GOT3 (cell line): ENCODE data around the gene CCDC187.

Experiments
- DNase-seq: peaks from one replicate; lab custom pipeline; 2025; ENCODE audit warnings: mixed read lengths; lab: John Stamatoyannopoulos, UW

The CCDC187 gene

DNA sequence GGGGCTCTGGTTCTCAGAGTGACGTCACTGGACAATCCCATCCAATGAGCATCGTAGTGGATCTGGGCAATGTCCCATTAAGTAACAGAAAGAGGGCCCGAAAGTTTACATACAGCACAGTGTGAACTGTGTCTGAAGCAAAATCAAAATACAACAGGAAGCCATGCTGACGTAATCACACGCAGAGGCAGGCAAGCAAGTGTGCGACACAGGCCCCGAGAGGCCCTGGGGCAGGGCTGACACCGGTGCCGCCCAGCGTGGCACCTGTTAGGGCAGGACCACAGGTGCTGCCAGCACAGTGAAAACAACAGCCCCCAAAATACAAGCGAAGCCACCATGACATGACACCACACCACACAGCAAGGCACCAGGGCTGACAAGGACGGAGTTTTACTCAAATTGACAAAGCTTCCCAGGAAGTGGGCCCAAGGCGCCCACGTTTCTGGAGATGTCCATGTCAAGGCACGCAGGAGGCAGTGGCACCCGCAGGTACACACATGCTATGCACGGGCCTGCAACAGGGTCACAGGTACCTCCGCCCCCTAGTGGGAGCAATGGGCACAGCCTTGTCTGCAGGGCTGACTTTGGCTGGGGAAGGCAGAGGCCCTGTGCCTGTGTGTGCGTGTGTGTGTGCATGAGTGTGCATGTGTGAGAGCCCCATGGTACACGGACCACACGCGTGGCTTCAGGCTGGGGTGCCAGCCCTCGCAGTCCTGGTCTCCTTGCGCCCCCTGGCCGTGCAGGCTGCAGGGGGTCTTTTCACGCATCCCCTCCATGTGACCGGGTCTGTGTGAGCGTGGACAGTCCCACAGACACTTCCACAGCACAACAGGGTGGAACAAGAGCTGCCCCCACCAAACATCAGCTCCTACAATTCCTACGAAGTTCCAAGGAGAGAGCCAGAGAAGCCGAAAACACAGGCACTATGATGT is 77.9 kb downstream of the CCDC187 start:
- no peak for DNase-seq

DNA sequence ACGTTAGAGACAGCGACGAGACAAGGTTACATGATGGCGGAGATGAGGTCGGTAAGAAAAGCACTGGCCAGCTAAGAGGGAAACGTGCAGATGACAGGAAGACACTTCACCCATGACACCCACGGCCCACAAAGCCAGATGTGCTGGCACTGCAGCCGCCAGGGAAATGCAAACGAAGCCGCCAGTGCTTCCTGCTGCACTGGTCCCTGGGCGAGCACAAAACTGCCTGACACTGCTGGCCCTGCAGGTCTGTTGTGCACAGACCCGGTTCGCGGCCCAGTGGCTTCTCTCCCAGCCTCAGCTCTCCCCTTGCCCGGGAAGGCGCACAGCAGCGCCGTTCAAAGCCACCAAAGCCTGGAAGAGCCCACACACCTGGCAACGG is 78.5 kb downstream of the CCDC187 start:
- no peak for DNase-seq

GRCh38 chr9:136223871-136224640 is 79.8 kb downstream of the CCDC187 start:
- no peak for DNase-seq

GRCh38 chr9:136222906-136223285 is 81.0 kb downstream of the CCDC187 start:
- no peak for DNase-seq

- DNase-seq = no peak
Measured at GRCh38 chr9:136222166-136222905, 81.6 kb downstream of the CCDC187 start.

GRCh38 chr9:136220017-136220729 is 83.7 kb downstream of the CCDC187 start:
- no peak for DNase-seq

DNA sequence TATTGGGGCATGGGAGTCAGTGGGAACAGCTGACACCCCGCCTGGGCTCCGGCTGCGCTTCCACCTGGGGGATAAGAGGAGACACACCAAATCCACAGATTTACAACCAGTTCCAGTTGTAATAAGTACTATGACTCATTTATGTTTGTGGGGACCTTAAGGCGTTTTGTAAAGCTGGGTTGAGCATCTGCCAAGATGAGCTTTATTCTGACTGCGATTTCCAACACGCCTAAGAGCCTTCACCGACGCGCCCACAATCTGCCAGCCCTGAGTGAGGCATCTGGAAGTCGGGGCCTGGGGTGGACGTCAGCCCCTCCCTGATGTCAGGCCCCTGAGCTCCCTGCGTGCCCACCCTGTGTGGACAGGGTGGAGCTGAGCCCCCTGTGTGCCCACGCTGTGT is 84.6 kb downstream of the CCDC187 start:
- DNase-seq = no peak

DNA sequence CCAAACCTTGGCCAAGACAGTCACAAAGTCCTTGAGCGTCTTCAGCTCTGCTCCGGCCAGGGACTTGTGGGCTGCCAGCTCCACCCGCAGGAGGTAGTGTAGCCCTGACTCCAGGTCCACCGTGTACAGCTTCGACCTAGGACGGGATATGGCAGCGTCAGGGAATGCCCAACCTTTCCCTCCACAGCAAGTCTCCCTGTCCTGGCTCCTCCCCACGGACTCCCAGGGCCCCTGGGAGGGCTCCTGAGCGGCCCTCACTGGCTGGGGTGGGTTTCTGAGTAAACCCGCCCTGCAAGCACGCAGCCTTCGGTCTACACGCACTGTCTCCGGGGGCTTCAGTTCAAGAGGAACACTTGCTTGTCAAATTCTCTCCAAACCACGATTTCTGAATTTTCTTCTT is 85.2 kb downstream of the CCDC187 start:
- DNase-seq = no peak

- DNase-seq = no peak
Measured at GRCh38 chr9:136218271-136218670, 85.6 kb downstream of the CCDC187 start.

DNA sequence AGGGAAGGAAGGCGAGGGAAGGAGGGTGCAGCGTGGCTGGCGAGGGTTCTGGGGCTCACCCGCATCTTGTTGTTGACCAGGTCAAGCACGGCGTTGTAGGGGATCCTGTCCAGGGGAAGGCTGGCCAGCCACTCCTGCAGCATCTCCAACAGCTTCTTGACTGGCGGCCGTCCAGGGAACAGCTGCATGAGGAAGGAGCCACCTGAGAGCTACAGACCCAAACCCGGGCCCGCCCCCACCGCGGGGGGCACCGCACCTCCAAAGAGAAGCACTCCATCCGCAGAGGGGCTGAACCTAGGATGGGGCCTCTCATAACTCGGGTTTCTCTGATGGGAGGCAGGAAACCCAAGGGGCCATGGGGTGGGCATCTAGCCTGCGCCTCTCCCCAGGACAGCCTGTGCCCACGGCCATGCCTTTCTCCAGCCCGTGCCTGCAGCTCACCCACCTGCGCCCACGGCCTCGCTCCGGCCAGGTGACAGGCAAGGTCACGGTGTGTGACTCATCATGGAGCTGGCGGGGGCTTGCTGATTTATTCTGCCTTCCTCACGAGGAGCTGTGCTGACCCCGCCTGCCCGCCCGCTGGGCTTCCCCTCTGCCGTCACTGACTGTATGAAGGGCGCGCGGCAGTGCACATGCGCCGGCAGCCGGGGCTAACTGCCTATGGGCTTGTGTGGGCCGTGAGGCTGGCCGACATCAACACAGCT is 87.2 kb downstream of the CCDC187 start:
- DNase-seq = no peak

DNA sequence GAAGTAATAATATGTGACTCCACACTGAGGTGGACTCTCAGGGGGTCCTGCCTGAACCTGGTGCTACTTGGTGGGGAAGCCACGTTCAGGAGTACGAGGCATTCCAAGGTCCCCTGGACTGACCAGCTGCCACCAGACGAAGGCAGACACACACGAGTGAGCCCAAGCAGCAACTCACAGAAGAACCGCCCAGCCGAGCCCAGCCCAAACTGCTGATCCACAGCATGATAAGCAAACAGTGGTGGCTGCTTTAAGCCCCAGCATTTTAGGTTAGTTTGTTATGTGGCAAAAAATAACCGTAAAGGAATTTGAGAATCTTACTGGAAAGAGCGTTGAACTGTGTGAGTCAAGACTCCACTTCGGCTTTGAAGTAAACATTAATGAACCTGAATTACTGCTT is 90.2 kb downstream of the CCDC187 start:
- DNase-seq = no peak

GRCh38 chr9:136212345-136212950 is 91.4 kb downstream of the CCDC187 start:
- no peak for DNase-seq

DNA sequence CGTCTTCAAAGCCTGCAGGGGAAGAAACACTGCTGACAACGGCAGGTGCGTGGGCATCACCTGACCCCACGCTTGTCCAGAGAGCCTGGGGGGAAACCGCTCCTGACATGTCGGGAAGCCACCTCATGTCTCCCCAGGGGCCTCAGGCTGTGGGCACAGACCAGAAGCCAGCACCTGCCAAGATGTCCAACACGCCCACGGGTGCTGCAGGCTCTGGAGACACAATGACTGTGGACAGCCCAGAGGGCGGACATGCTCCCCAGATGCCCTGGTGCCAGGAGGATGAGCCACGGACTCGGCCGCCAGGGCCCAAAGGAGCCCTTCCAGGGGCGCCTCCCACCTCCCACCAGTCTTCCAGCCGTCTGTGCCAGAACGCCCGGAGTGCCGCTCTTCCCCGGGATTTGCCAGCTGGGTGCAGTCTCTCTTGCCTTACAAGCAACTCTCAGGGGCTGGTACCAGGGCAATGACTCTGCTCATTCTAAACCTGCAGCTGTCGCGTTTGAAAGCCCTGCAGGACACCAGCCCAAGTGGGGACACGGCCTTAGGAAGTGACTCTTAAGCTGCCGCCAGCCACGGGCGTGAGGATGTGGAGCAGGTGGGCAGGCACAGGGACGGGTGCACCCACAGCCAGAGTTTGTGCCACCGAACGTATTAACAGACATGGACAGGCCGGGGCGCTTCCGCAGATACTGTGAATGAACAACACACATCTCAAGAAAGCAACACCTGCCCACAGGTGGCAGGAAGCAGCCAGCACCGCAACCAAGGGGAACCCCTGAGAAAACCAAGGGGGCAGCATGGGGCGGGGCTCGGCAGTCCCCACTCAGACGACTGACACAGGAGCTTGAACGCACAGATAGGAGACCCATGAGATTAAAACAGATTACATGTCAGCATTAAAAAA is 92.2 kb downstream of the CCDC187 start:
- DNase-seq = no peak

GRCh38 chr9:136211006-136211405 is 92.9 kb downstream of the CCDC187 start:
- no peak for DNase-seq

GRCh38 chr9:136210276-136210675 is 93.6 kb downstream of the CCDC187 start:
- DNase-seq = no peak

DNA sequence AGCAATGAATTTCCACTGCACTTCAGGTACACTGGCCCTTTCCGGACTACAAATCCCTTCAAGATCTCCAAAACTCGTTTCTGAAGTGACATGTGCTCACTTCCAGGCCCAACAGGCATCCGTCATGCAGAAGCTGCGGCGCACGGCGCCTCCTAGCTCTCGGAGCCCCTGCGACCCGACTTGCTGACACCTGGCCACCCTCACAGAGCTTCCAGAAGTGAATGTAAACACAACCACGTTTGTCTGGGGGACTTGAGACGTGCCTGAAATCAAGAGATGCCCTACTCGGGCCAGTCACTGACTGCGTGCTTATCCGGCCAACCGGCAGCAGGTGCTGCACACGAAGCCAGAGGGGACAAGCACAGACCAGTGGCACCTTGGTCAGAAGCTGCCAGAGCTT is 94.1 kb downstream of the CCDC187 start:
- DNase-seq = no peak

GRCh38 chr9:136209232-136209631 is 94.7 kb downstream of the CCDC187 start:
- no peak for DNase-seq

- no peak for DNase-seq
Measured at GRCh38 chr9:136208675-136209074, 95.2 kb downstream of the CCDC187 start.

DNA sequence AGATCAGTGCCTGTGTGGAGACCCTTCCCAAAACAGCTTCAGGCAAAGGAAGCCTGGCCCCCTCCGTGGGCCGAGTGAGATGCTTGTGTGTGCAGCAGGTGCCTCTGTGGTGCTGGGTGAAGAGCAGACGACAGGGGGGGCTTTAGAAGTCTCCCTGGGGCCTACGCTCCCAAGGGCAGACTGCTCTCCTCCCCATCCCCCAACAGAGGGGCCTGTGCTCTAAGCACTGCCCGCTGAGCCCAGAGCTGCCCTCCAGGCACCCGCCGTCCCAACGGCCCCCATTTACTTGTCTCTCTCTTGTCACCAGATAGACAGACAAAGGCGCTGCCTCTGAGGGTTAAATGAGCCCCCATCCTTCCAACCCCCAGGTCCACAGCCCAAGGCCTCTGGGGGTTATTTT is 96.3 kb downstream of the CCDC187 start:
- no peak for DNase-seq
